MCF 10A (cell line): ENCODE measurements around the gene CBX8. TPM values are rescaled to one million over a fixed set of nuclear protein-coding genes. Genes with fewer than 3 reads are reported as not detected.

Source experiments
- BruUV-seq: library from RNA; stranded (reverse); fragments of 400-500 nt; replicated peaks from 2 replicates; lab custom pipeline; 2021; lab: Mats Ljungman, UMichigan
- CTCF ChIA-PET: fragments of 300-600 bp; sonication (Branson Sonifier 250); formaldehyde crosslinking; extraction: SDS; loops from one replicate; lab custom pipeline; 2021; ENCODE audit warnings: antibody characterized with exemption, inconsistent platforms; lab: Yijun Ruan, JAX
- POLR2A ChIA-PET: fragments of 300-600, 350-650 bp; sonication (Branson Sonifier 250); formaldehyde crosslinking; extraction: SDS; loops from one replicate; lab custom pipeline; 2020; ENCODE audit warnings: antibody characterized with exemption, inconsistent platforms; lab: Yijun Ruan, JAX
- DNase-seq: peaks from one replicate; pipeline ENCODE4 v3.0.0-alpha.2; 2018; ENCODE audit not compliant: unreplicated experiment
- H3K27ac Mint-ChIP-seq: one replicate; pipeline ENCODE4 v1.8.0; 2022; ENCODE audit warnings: mild to moderate bottlenecking, low read depth, mixed read lengths; ENCODE audit not compliant: unreplicated experiment
- H3K27me3 Mint-ChIP-seq: one replicate; pipeline ENCODE4 v1.8.0; 2022; ENCODE audit warnings: mixed read lengths; ENCODE audit not compliant: insufficient read depth, unreplicated experiment
- H3K36me3 Mint-ChIP-seq: one replicate; pipeline ENCODE4 v1.8.0; 2022; ENCODE audit warnings: mild to moderate bottlenecking, moderate library complexity, mixed read lengths; ENCODE audit not compliant: insufficient read depth, unreplicated experiment
- H3K4me1 Mint-ChIP-seq: one replicate; pipeline ENCODE4 v1.8.0; 2022; ENCODE audit warnings: mixed read lengths; ENCODE audit not compliant: insufficient read depth, unreplicated experiment
- H3K4me3 Mint-ChIP-seq: one replicate; pipeline ENCODE4 v1.8.0; 2022; ENCODE audit warnings: mild to moderate bottlenecking, moderate library complexity, mixed read lengths; ENCODE audit not compliant: unreplicated experiment
- H3K9me3 Mint-ChIP-seq: one replicate; pipeline ENCODE4 v1.8.0; 2022; ENCODE audit warnings: mixed read lengths; ENCODE audit not compliant: unreplicated experiment
- intact Hi-C: fragments of 100-400 bp; cut with micrococcal nuclease; formaldehyde crosslinking; loops from 2 replicates; pipeline ENCODE4 v1.14.1; 2022
- total RNA-seq: library from RNA; stranded (reverse); gene quantifications from 2 replicates; pipeline ENCODE4 v1.2.3, GENCODE V29; 2022
- TF ChIP-seq, protein P1 (sequence below): fragments of 200-600 bp; IDR thresholded peaks from one replicate; pipeline ENCODE4 v1.8.0; 2022; ENCODE audit warnings: antibody characterized with exemption, mild to moderate bottlenecking; ENCODE audit not compliant: unreplicated experiment

Gene CBX8
- total RNA-seq, 1 experiment from 2014 or later: 9.4 TPM

DNA sequence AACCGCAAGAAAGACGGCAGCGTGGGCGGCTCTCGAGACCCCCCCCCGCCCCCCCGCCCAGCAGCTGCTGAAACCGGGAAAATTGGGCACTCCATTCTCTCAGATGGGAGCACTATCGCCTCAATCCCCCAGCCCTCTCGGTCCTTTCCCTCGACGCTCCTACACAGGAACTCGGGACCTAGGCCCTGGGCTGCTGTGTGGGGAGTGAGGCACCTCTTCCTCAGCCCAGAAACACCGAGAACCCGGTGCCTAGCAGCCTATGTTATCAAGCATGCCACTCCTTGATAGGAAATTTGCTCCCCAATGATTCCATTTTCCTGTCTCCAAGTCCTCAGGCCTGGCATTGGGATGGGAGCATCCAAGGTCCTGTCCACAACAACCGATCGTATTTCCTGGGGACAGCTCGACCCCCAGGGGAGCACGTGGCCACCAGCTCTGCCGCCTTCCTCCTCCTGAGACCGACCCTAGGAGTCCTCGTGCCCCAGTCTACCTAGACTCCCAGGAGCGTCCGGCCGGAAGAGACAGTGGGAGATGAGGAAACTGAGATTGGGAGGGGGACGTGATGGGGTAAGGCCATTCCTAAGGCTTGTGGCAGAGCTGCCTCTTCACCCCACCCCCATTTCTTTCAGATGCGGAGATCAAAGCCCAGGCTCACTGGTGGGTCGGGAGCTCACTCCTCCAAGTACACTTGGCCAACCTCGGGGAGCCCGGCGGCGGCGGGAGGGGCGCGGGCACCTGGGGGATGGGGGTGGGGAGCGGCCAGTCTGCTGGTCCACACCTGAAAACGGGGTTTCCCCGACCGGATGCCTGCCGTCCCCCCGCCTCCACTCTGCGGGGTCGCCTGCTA is 17.5 kb upstream of the CBX8 start:
- Mint-ChIP-seq H3K36me3 (peaks cover 6% of the 10 kb centered on the region), H3K4me1 (peaks cover 12% of the 10 kb centered on the region), H3K4me3 (peak overlapping the region; percentile 38), H3K27me3 (peaks cover 12% of the 10 kb centered on the region), H3K9me3 (no peaks in the 10 kb centered on the region), H3K27ac (no peak overlapping the region)
- DNase-seq: no peak
- intact Hi-C loops: no loop called here
- ChIA-PET CTCF (interaction anchor here (0.5 to 1.4 kb wide), 2 partner anchors 23 to 102 kb away, joined by 3 to 4 read pairs; no protein-coding TSS in a partner anchor), POLR2A (no interaction called here)
- no TSS peak for BruUV-seq
- TF ChIP-seq, protein P1, sequence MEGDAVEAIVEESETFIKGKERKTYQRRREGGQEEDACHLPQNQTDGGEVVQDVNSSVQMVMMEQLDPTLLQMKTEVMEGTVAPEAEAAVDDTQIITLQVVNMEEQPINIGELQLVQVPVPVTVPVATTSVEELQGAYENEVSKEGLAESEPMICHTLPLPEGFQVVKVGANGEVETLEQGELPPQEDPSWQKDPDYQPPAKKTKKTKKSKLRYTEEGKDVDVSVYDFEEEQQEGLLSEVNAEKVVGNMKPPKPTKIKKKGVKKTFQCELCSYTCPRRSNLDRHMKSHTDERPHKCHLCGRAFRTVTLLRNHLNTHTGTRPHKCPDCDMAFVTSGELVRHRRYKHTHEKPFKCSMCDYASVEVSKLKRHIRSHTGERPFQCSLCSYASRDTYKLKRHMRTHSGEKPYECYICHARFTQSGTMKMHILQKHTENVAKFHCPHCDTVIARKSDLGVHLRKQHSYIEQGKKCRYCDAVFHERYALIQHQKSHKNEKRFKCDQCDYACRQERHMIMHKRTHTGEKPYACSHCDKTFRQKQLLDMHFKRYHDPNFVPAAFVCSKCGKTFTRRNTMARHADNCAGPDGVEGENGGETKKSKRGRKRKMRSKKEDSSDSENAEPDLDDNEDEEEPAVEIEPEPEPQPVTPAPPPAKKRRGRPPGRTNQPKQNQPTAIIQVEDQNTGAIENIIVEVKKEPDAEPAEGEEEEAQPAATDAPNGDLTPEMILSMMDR: no peak

DNA sequence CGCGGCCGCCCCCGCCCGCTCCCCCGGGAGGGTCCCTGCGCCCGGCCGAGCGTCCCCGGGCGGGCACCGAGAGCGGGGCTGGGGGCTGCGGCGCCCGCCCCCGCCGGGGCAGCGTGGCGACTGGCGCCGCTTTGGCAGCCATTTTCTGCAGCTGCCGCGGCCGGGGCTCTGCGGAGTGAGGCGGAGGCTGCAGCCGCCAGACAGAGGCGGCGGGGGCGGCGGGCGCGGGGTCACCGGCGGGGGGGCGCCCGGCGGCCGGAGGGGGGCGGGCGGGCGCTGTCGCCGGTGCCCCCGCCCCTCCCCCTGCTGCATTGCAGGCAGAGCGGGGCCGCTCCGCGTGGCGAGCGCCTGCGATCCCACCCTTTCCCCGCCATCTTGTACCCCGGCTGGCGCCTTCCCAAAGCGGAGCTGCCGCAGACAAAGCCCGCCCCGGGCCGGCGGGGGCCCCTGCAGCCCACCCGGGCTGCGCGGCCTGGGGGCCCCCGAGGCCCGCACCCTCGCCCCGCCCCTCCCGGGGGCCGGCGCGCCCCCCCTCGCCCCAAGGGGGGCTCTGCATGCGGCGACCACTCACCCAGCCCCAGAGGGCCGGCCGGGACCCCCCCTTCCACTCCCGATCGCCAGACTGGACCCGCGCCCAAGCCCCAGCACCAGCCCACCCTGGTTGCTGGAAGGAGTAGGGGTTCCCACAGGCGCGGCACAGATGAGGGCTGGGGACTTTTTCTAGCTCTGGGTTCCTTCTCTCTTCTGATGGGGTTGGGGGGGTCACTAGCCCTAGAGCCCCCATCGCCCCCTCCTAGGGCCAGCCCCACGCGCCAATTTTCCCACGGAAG is 16.6 kb upstream of the CBX8 start:
- no peak for DNase-seq
- CTCF ChIA-PET: no interaction called here
- BruUV-seq: no TSS peak
- H3K36me3 Mint-ChIP-seq: peaks cover 6% of the 10 kb centered on the region
- peaks cover 12% of the 10 kb centered on the region for H3K4me1 Mint-ChIP-seq
- H3K9me3 Mint-ChIP-seq: no peaks in the 10 kb centered on the region
- H3K4me3 Mint-ChIP-seq: peak overlapping the region; percentile 38
- intact Hi-C loops: no loop called here
- POLR2A ChIA-PET: no interaction called here
- H3K27ac Mint-ChIP-seq: no peak overlapping the region
- TF ChIP-seq, protein P1: no peak
- H3K27me3 Mint-ChIP-seq: peaks cover 19% of the 10 kb centered on the region

DNA sequence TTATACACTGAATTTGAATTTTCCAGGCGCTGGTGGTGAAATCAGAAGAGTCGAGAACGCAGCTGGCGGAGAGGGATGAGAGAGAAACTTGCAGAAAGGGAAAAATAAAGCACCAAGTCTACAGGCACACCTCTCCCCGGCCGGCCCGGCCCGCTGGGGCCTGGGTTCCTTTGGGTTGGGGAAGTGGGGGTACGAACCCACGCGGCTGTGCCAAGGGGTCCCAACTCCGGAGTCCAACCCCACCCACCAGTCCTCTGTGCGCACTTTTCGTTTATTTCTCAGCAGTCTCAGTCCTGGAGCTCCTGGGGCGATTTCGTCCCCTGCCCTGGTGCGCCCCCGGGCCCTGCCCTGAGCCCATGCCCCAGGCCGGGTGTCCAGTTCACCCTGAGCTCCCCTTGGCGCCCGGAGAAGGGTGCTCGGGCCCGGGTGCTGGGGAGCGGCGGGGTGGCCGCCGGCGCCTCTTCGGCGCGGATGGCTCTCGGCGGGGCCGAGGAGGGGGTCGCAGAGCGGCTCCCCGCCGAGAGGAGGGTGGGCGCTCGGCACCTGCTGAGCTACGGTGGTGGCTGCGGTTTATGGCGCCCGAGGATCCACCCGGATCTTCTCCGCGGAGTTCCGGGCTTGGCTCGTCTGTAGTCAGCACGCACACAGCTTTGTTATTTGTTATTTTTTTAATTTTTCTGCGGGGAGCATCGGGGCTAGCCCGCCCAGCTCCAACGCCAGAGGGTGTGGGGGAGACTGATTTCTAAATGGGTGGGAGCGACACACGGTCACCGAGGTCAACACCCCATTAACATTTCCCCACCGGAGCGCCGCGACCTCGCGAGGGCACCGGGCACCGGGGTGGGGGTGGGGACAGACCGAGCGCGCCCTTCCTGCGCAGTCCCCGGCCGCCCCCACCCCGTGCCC is 15.7 kb upstream of the CBX8 start:
- H3K27ac Mint-ChIP-seq: no peak overlapping the region
- CTCF ChIA-PET: interaction anchor here (0.8 to 5.8 kb wide), 3 partner anchors 23 to 187 kb away, joined by 3 to 63 read pairs (median 34); no protein-coding TSS in a partner anchor
- peaks cover 24% of the 10 kb centered on the region for H3K27me3 Mint-ChIP-seq

More for the DNA sequence above, 15.7 kb upstream of the CBX8 start:
- H3K4me3 Mint-ChIP-seq: peak overlapping the region; percentile 52
- DNase-seq: no peak
- peaks cover 6% of the 10 kb centered on the region for H3K36me3 Mint-ChIP-seq
- no TSS peak for BruUV-seq
- no peaks in the 10 kb centered on the region for H3K9me3 Mint-ChIP-seq
- POLR2A ChIA-PET: interaction anchor here (0.8 kb wide), 1 partner anchor 22 kb away, joined by 3 read pairs; no protein-coding TSS in a partner anchor
- intact Hi-C loops: no loop called here
- peaks cover 12% of the 10 kb centered on the region for H3K4me1 Mint-ChIP-seq
- TF ChIP-seq, protein P1: no peak
